Ascending aorta (tissue), 2 donors: ENCODE results near the gene TMEM234. TPM values are rescaled to one million over a fixed set of nuclear protein-coding genes. Genes with fewer than 3 reads are reported as not detected.

Experiments
- DNase-seq, 2 donors: peaks; one replicate each; pipeline ENCODE4 v3.0.0-alpha.2; 2019; ENCODE audit warnings: low spot score in 2 of 2
- H3K27ac ChIP-seq, 2 donors: fragments of 200-600 bp; sonication (generic); one replicate each; pipeline ENCODE4 v1.5.1; 2016 to 2017; ENCODE audit warnings: mild to moderate bottlenecking in 1 of 2
- H3K27me3 ChIP-seq: fragments of 200-600 bp; sonication (generic); one replicate; pipeline ENCODE4 v1.5.1; 2017
- H3K36me3 ChIP-seq, 2 donors: fragments of 200-600 bp; sonication (generic); one replicate each; pipeline ENCODE4 v1.5.1; 2016
- H3K4me1 ChIP-seq, 2 donors: fragments of 200-600 bp; sonication (generic); one replicate each; pipeline ENCODE4 v1.5.1; 2016 to 2017; ENCODE audit warnings: mild to moderate bottlenecking in 1 of 2
- H3K4me3 ChIP-seq, 2 donors: fragments of 200-600 bp; sonication (generic); one replicate each; pipeline ENCODE4 v1.5.1; 2016 to 2017; ENCODE audit warnings: mild to moderate bottlenecking in 1 of 2
- H3K9me3 ChIP-seq, 2 donors: fragments of 200-600 bp; sonication (generic); one replicate each; pipeline ENCODE4 v1.5.1; 2016
- CTCF ChIP-seq, 3 experiments: fragments of 200-600 bp in 2 of 3; fragments of 450-650 bp in 1 of 3; sonication (generic) in 2 of 3; IDR thresholded peaks; one replicate each; pipeline ENCODE4 v1.5.1; 2016 to 2019; ENCODE audit warnings: antibody characterized with exemption in 3 of 3, mild to moderate bottlenecking in 1 of 3, moderate library complexity in 1 of 3
- intact Hi-C: fragments of 100-400 bp; cut with DNase I; formaldehyde crosslinking; loops from one replicate; pipeline ENCODE4 v1.15.1; 2023
- total RNA-seq: library from RNA; depleted of rRNA; stranded (reverse); fragments of >200 nt; gene quantifications from one replicate; pipeline ENCODE4 v1.1.0, GENCODE V29; 2016

Gene TMEM234
- total RNA-seq, 1 donor from 2014 or later: 4.0 TPM

GRCh38 chr1:32221581-32221979, 573 bp downstream of the TMEM234 start:
- Histone ChIP-seq H3K27ac (peak overlapping the region; percentile 81 to 97), H3K36me3 (peaks cover 33 to 41% of the 10 kb centered on the region in 2 donors), H3K4me1 (peaks cover 19% of the 10 kb centered on the region in 2 donors), H3K9me3 (no peaks in the 10 kb centered on the region), H3K27me3 (no peaks in the 10 kb centered on the region), H3K4me3 (peak overlapping the region; percentile 87 to 97)
- intact Hi-C loops: loop anchor here (5.0 kb wide), 1 partner anchor 71 kb away; the partner anchor contains the start of gene HDAC1
- DNase-seq: no peak
- no peak for TF ChIP-seq CTCF (IDR thresholded peaks at IDR 0.05)

GRCh38 chr1:32220746-32221580, 1.2 kb downstream of the TMEM234 start:
- intact Hi-C loops: loop anchor here (5.0 kb wide), 1 partner anchor 71 kb away; the partner anchor contains the start of gene HDAC1
- DNase-seq: no peak
- peak overlapping the region; percentile 87 to 97 for H3K4me3 ChIP-seq

GRCh38 chr1:32219022-32219421, 3.1 kb downstream of the TMEM234 start:
- no peak for DNase-seq
- Histone ChIP-seq H3K9me3 (no peaks in the 10 kb centered on the region), H3K4me3 (no peak overlapping the region), H3K27me3 (no peaks in the 10 kb centered on the region), H3K4me1 (peaks cover 19% of the 10 kb centered on the region in 2 donors), H3K36me3 (peaks cover 30 to 44% of the 10 kb centered on the region in 2 donors), H3K27ac (no peak overlapping the region)
- no peak for TF ChIP-seq CTCF (IDR thresholded peaks at IDR 0.05)
- intact Hi-C loops: no loop called here

More at GRCh38 chr1:32220746-32221580, 1.2 kb downstream of the TMEM234 start:
- peaks cover 19% of the 10 kb centered on the region in 2 donors for H3K4me1 ChIP-seq
- peak overlapping the region in 1 of 2 donors; percentile 81 for H3K27ac ChIP-seq
- H3K27me3 ChIP-seq: no peaks in the 10 kb centered on the region
- no peaks in the 10 kb centered on the region for H3K9me3 ChIP-seq
- no peak for TF ChIP-seq CTCF (IDR thresholded peaks at IDR 0.05)
- H3K36me3 ChIP-seq: peaks cover 32 to 41% of the 10 kb centered on the region in 2 donors

- Histone ChIP-seq H3K36me3 (peaks cover 30 to 45% of the 10 kb centered on the region in 2 donors), H3K27me3 (no peaks in the 10 kb centered on the region), H3K4me1 (peaks cover 7 to 8% of the 10 kb centered on the region in 2 donors), H3K27ac (no peak overlapping the region), H3K9me3 (no peaks in the 10 kb centered on the region), H3K4me3 (no peak overlapping the region)
- intact Hi-C loops: no loop called here
- no peak for TF ChIP-seq CTCF (IDR thresholded peaks at IDR 0.05)
- DNase-seq: no peak
These were observed 5.6 kb downstream of the TMEM234 start for GRCh38 chr1:32216566-32216965.

GRCh38 chr1:32215629-32216480, 6.3 kb downstream of the TMEM234 start:
- Histone ChIP-seq H3K27me3 (no peaks in the 10 kb centered on the region), H3K27ac (no peak overlapping the region), H3K4me3 (no peak overlapping the region), H3K9me3 (no peaks in the 10 kb centered on the region), H3K36me3 (peaks cover 30 to 45% of the 10 kb centered on the region in 2 donors), H3K4me1 (peaks cover under 1 to 1% of the 10 kb centered on the region in 2 donors)
- no peak for DNase-seq
- intact Hi-C loops: no loop called here
- peak; percentile 47 to 66 (median 50) for TF ChIP-seq CTCF (IDR thresholded peaks at IDR 0.05)
